Gastroesophageal sphincter (tissue), 4 donors: ENCODE results near the gene B9D1. TPM values are rescaled to one million over a fixed set of nuclear protein-coding genes. Genes with fewer than 3 reads are reported as not detected.

Source experiments
- ATAC-seq: fragments of 150-250 bp; one replicate; pipeline ENCODE4 v1.9.1; 2016; ENCODE audit warnings: mild to moderate bottlenecking, moderate library complexity
- H3K27ac ChIP-seq, 4 donors: fragments of 200-600 bp; sonication (generic) in 3 of 4; 1 replicate in 3 of 4; 2 replicates in 1 of 4; pipeline ENCODE4 v1.5.1; 2016 to 2019
- H3K27me3 ChIP-seq: fragments of 200-600 bp; sonication (generic); one replicate; pipeline ENCODE4 v1.5.1; 2019
- H3K36me3 ChIP-seq, 2 donors: fragments of 200-600 bp; sonication (generic); one replicate each; pipeline ENCODE4 v1.5.1; 2019; ENCODE audit warnings: control low read depth in 1 of 2
- H3K4me1 ChIP-seq, 3 donors: fragments of 200-600 bp; sonication (generic); 1 replicate in 2 of 3; 2 replicates in 1 of 3; pipeline ENCODE4 v1.5.1; 2016 to 2019; ENCODE audit warnings: control low read depth in 2 of 3
- H3K4me3 ChIP-seq, 2 donors: fragments of 200-600 bp; sonication (generic); one replicate each; pipeline ENCODE4 v1.5.1; 2019; ENCODE audit warnings: mild to moderate bottlenecking in 1 of 2, moderate library complexity in 1 of 2
- H3K9me3 ChIP-seq, 3 donors: fragments of 200-600 bp; sonication (generic); one replicate each; pipeline ENCODE4 v1.5.1; 2017 to 2019; ENCODE audit warnings: control low read depth in 2 of 3
- EP300 ChIP-seq: sonication (generic); formaldehyde crosslinking; IDR thresholded peaks from one replicate; pipeline ENCODE4 v1.6.1; 2017; ENCODE audit warnings: antibody characterized with exemption, mild to moderate bottlenecking
- POLR2A ChIP-seq, 2 donors: fragments of 450-650 bp; IDR thresholded peaks; one replicate each; pipeline ENCODE4 v1.6.1; 2017; ENCODE audit warnings: antibody characterized with exemption in 2 of 2, mild to moderate bottlenecking in 2 of 2, moderate library complexity in 1 of 2
- POLR2AphosphoS5 ChIP-seq: sonication (generic); formaldehyde crosslinking; IDR thresholded peaks from one replicate; pipeline ENCODE4 v1.6.1; 2017; ENCODE audit warnings: antibody characterized with exemption
- WGBS, 2 donors: methylation state at CpG; one replicate each; pipeline ENCODE4 v1.1.5; 2018; ENCODE audit warnings: low coverage in 1 of 2; 5-methylcytosine and 5-hydroxymethylcytosine counted together
- total RNA-seq, 4 donors: library from RNA; depleted of rRNA; stranded (reverse); fragments of >200 nt; gene quantifications; one replicate each; pipeline ENCODE4 v1.1.0, GENCODE V29; 2016
- TF ChIP-seq, protein P1 (sequence below), 4 experiments: fragments of 200-600 bp in 2 of 4; fragments of 450-650 bp in 2 of 4; sonication (generic) in 1 of 4; IDR thresholded peaks; one replicate each; pipeline ENCODE4 v1.5.1; 2017 to 2019; ENCODE audit warnings: antibody characterized with exemption in 4 of 4, mild to moderate bottlenecking in 2 of 4, moderate library complexity in 2 of 4

B9D1 gene
- total RNA-seq, 4 donors from 2014 or later = 10.5 to 30.2 (median 16.2) TPM

DNA sequence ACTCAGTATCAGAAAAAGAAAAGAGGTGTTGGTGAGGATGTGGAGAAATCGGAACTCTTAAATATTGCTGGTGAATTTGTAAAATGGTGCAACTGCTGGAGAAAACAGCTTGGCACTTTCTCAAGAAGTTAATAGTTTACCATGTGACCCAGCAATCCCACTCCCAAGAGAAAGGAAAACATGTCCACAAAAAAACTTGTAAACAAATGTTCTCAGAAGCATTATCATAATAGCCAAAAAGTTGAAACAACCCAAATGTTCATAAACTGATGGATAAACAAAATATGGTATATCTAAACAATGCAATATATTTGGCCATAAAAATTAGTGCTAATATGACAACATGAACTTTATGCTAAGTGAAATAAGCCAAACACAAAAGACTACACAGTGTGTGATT lies 13.2 kb upstream of the B9D1 start:
- 80 to 100% methylated on average over 1 of the region's 1 CpG for WGBS, 2 donors
- no peak for TF ChIP-seq POLR2A (IDR thresholded peaks at IDR 0.05)
- no peak for TF ChIP-seq POLR2AphosphoS5
- TF ChIP-seq, protein P1, sequence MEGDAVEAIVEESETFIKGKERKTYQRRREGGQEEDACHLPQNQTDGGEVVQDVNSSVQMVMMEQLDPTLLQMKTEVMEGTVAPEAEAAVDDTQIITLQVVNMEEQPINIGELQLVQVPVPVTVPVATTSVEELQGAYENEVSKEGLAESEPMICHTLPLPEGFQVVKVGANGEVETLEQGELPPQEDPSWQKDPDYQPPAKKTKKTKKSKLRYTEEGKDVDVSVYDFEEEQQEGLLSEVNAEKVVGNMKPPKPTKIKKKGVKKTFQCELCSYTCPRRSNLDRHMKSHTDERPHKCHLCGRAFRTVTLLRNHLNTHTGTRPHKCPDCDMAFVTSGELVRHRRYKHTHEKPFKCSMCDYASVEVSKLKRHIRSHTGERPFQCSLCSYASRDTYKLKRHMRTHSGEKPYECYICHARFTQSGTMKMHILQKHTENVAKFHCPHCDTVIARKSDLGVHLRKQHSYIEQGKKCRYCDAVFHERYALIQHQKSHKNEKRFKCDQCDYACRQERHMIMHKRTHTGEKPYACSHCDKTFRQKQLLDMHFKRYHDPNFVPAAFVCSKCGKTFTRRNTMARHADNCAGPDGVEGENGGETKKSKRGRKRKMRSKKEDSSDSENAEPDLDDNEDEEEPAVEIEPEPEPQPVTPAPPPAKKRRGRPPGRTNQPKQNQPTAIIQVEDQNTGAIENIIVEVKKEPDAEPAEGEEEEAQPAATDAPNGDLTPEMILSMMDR (IDR thresholded peaks at IDR 0.05) = no peak
- TF ChIP-seq EP300 = no peak
- no peak for ATAC-seq

DNA sequence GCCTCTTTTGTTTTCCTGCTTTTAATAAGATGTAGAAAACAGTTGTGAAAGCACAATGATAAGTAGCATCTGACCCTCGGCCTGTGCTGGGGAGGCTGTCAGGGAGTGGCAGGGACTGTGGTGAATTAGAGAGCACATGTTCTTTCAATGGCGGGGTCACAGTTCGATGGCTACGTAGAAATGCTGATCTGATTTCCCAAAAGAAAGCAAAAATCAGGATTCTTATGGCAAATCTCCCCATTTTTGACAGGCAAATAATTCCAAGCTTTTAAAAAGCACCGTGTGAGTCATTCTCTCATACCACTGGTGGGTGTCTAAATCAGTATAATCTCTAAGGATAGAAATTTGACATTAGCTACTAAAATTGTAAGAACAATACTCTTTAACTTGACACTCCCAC lies 11.6 kb upstream of the B9D1 start:
- Histone ChIP-seq H3K36me3 (no peaks in the 10 kb centered on the region), H3K4me1 (peaks cover 0 to 37% (median 9%) of the 10 kb centered on the region in 3 donors), H3K9me3 (no peaks in the 10 kb centered on the region), H3K27ac (no peak overlapping the region), H3K27me3 (no peaks in the 10 kb centered on the region), H3K4me3 (no peak overlapping the region)
- no peak for ATAC-seq
- WGBS, 2 donors = 83 to 89% methylated on average over 3 to 5 of the region's 5 CpGs
- TF ChIP-seq POLR2A (IDR thresholded peaks at IDR 0.05) (no peak), EP300 (no peak), POLR2AphosphoS5 (no peak)
- TF ChIP-seq, protein P1 (IDR thresholded peaks at IDR 0.05) = no peak

More for the DNA sequence above, 13.2 kb upstream of the B9D1 start:
- Histone ChIP-seq H3K4me3 (no peak overlapping the region), H3K36me3 (peaks cover 0 to 14% of the 10 kb centered on the region in 2 donors), H3K27me3 (no peaks in the 10 kb centered on the region), H3K4me1 (peaks cover 0 to 39% (median 13%) of the 10 kb centered on the region in 3 donors), H3K27ac (no peak overlapping the region), H3K9me3 (no peaks in the 10 kb centered on the region)

- no peak overlapping the region for H3K27ac ChIP-seq
- no peaks in the 10 kb centered on the region for H3K36me3 ChIP-seq
- no peak overlapping the region for H3K4me3 ChIP-seq
- no peak for ATAC-seq
- no peak for TF ChIP-seq EP300
- no peak for TF ChIP-seq POLR2A (IDR thresholded peaks at IDR 0.05)
- no peak for TF ChIP-seq POLR2AphosphoS5
- TF ChIP-seq, protein P1 (IDR thresholded peaks at IDR 0.05) = no peak
- peaks cover 0 to 32% (median 8%) of the 10 kb centered on the region in 3 donors for H3K4me1 ChIP-seq
- H3K9me3 ChIP-seq = no peaks in the 10 kb centered on the region
- WGBS, 2 donors = 87 to 100% methylated on average over 1 to 7 of the region's 8 CpGs
- no peaks in the 10 kb centered on the region for H3K27me3 ChIP-seq
These were observed 10.5 kb upstream of the B9D1 start for GRCh38 chr17:19372866-19373504.

DNA sequence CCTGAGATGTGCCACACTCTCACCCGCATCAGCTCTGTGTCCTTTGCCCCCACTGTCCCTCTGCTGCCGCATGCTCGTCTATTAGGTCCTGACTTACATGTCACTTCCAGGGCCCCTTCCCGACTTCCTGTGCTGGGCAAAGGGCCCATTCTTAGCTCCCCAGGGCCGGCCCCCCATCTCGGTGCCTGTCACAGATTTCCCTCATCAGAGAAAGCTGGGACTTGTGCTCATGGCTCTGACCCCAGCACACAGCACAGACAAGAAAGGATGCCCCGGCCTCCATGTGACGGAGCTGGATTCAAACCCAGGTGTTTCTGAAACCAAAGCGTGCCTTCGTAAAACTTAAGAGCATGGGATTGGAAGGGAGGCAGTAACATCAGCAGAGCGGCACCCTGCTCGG lies 9.9 kb upstream of the B9D1 start:
- Histone ChIP-seq H3K4me3 (no peak overlapping the region), H3K27ac (no peak overlapping the region), H3K36me3 (no peaks in the 10 kb centered on the region), H3K27me3 (no peaks in the 10 kb centered on the region), H3K4me1 (peaks cover 0 to 32% (median 8%) of the 10 kb centered on the region in 3 donors), H3K9me3 (no peaks in the 10 kb centered on the region)
- ATAC-seq = no peak
- no peak for TF ChIP-seq EP300
- WGBS, 2 donors = 56% methylated on average over 5 of the region's 12 CpGs; no CpG with 5 or more reads in 1 of the 2 donors

DNA sequence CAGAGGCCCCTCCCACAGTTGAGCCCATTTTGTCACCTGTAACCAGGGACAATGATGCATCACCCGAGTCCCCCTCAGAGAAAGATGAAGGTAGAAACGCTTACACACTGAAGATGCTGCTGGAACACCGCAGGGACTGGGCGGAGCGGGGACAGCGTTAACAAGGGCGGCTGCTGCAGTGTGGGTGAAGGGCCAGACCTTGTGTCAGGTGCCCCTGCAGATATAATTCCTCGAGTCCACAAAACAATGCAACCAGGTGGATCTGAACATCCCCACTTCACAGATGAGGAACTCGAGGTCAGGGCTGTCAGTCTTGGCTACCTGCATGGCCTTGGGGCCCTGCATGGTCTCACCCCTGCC lies 9.5 kb upstream of the B9D1 start:
- TF ChIP-seq, protein P1 (IDR thresholded peaks at IDR 0.05) = no peak
- TF ChIP-seq EP300 (no peak), POLR2A (IDR thresholded peaks at IDR 0.05) (no peak), POLR2AphosphoS5 (no peak)
- Histone ChIP-seq H3K36me3 (no peaks in the 10 kb centered on the region), H3K9me3 (no peaks in the 10 kb centered on the region), H3K4me3 (no peak overlapping the region), H3K4me1 (peaks cover 0 to 27% (median 7%) of the 10 kb centered on the region in 3 donors), H3K27ac (no peak overlapping the region), H3K27me3 (no peaks in the 10 kb centered on the region)
- no peak for ATAC-seq
- WGBS, 2 donors = 90% methylated on average over 8 of the region's 9 CpGs; no CpG with 5 or more reads in 1 of the 2 donors
